ENCODE results near the gene DTHD1. TPM values are rescaled to one million over a fixed set of nuclear protein-coding genes. Genes with fewer than 3 reads are reported as not detected.

Gene DTHD1
- total RNA-seq, 1 donor from 2014 or later, result 0.10 TPM

GRCh38 chr4:36332023-36332781 lies 50.8 kb downstream of the DTHD1 start:
- intact Hi-C loops (cut with micrococcal nuclease), result no loop called here

GRCh38 chr4:36332782-36333131 lies 51.3 kb downstream of the DTHD1 start:
- ATAC-seq (no peak), DNase-seq (no peak)
- intact Hi-C loops (cut with micrococcal nuclease), result no loop called here

More at GRCh38 chr4:36332023-36332781, 50.8 kb downstream of the DTHD1 start:
- DNase-seq (no peak), ATAC-seq (no peak)

GRCh38 chr4:36333303-36333877 lies 52.0 kb downstream of the DTHD1 start:
- intact Hi-C loops (cut with micrococcal nuclease), result no loop called here
- no peak for ATAC-seq
- no peak for DNase-seq

GRCh38 chr4:36337665-36338185 lies 56.3 kb downstream of the DTHD1 start:
- no peak for ATAC-seq
- intact Hi-C loops (cut with micrococcal nuclease), result no loop called here

GRCh38 chr4:36338973-36339372 lies 57.6 kb downstream of the DTHD1 start:
- DNase-seq (no peak), ATAC-seq (no peak)
- intact Hi-C loops (cut with micrococcal nuclease), result no loop called here

More at GRCh38 chr4:36337665-36338185, 56.3 kb downstream of the DTHD1 start:
- no peak for DNase-seq

GRCh38 chr4:36341936-36342335 lies 60.5 kb downstream of the DTHD1 start:
- intact Hi-C loops (cut with micrococcal nuclease), result no loop called here
- no peak for ATAC-seq
- no peak for DNase-seq

GRCh38 chr4:36343501-36344175 lies 62.2 kb downstream of the DTHD1 start:
- intact Hi-C loops (cut with micrococcal nuclease), result no loop called here
- ATAC-seq (no peak), DNase-seq (no peak)

- no peak for ATAC-seq
- intact Hi-C loops (cut with micrococcal nuclease), result no loop called here
- DNase-seq, result no peak
Observed at GRCh38 chr4:36348403-36348938, 67.1 kb downstream of the DTHD1 start.

- no peak for DNase-seq
- intact Hi-C loops (cut with micrococcal nuclease), result no loop called here
- ATAC-seq, result no peak
Observed at GRCh38 chr4:36349938-36350549, 68.6 kb downstream of the DTHD1 start.

- ATAC-seq (no peak), DNase-seq (peak; percentile 65)
- intact Hi-C loops (cut with micrococcal nuclease), result no loop called here
Observed at GRCh38 chr4:36351082-36351666, 69.8 kb downstream of the DTHD1 start.

GRCh38 chr4:36353998-36354397 lies 72.6 kb downstream of the DTHD1 start:
- no peak for ATAC-seq
- DNase-seq, result no peak
- intact Hi-C loops (cut with micrococcal nuclease), result no loop called here

GRCh38 chr4:36358173-36358572 lies 76.8 kb downstream of the DTHD1 start:
- intact Hi-C loops (cut with micrococcal nuclease), result no loop called here
- ATAC-seq (no peak), DNase-seq (no peak)

- intact Hi-C loops (cut with micrococcal nuclease), result no loop called here
- DNase-seq (no peak), ATAC-seq (no peak)
Observed at GRCh38 chr4:36360755-36361154, 79.3 kb downstream of the DTHD1 start.

GRCh38 chr4:36363024-36363423 lies 81.6 kb downstream of the DTHD1 start:
- no peak for DNase-seq
- no peak for ATAC-seq
- intact Hi-C loops (cut with micrococcal nuclease), result no loop called here

- intact Hi-C loops (cut with micrococcal nuclease), result no loop called here
- DNase-seq (no peak), ATAC-seq (no peak)
Observed at GRCh38 chr4:36374836-36375511, 93.6 kb downstream of the DTHD1 start.

GRCh38 chr4:36385951-36386571 lies 104.6 kb downstream of the DTHD1 start:
- ATAC-seq, result peak; percentile 42

GRCh38 chr4:36386691-36387090 lies 105.3 kb downstream of the DTHD1 start:
- DNase-seq (no peak), ATAC-seq (no peak)
- intact Hi-C loops (cut with micrococcal nuclease), result no loop called here

More at GRCh38 chr4:36385951-36386571, 104.6 kb downstream of the DTHD1 start:
- no peak for DNase-seq
- intact Hi-C loops (cut with micrococcal nuclease), result no loop called here

GRCh38 chr4:36388710-36389109 lies 107.3 kb downstream of the DTHD1 start:
- ATAC-seq, result no peak

More at GRCh38 chr4:36388710-36389109, 107.3 kb downstream of the DTHD1 start:
- intact Hi-C loops (cut with micrococcal nuclease), result no loop called here
- no peak for DNase-seq

All from left ventricle myocardium superior (tissue), 1 donor.